NOMO-1 (cell line): ENCODE measurements around the gene NISCH.

Experiments
- DNase-seq, 2 experiments: peaks; one replicate each; lab custom pipeline; 2025; ENCODE audit not compliant: unreplicated experiment in 2 of 2; lab: John Stamatoyannopoulos, UW

NISCH gene

DNA sequence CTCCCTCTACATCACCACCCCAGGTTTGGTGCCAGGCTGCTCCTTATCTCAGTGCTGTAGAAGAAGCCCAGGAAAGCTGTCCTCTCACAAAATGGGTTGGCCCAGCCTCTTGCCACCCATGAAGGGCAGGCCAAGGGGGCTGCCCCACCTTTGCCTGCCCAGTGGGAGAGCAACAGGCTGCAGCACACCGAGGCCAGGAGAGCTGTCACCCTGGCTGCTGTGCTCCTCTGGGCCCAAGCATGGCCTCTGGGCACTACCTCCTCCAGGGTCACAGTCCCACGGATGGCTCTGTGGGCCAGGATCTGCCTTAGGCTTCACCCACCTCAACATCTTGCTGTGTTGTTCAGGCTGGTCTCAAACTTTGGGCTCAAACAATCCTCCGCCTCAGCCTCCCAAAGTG lies 33.3 kb downstream of the NISCH start:
- DNase-seq, result no peak

GRCh38 chr3:52489453-52489852 lies 34.0 kb downstream of the NISCH start:
- no peak for DNase-seq

DNA sequence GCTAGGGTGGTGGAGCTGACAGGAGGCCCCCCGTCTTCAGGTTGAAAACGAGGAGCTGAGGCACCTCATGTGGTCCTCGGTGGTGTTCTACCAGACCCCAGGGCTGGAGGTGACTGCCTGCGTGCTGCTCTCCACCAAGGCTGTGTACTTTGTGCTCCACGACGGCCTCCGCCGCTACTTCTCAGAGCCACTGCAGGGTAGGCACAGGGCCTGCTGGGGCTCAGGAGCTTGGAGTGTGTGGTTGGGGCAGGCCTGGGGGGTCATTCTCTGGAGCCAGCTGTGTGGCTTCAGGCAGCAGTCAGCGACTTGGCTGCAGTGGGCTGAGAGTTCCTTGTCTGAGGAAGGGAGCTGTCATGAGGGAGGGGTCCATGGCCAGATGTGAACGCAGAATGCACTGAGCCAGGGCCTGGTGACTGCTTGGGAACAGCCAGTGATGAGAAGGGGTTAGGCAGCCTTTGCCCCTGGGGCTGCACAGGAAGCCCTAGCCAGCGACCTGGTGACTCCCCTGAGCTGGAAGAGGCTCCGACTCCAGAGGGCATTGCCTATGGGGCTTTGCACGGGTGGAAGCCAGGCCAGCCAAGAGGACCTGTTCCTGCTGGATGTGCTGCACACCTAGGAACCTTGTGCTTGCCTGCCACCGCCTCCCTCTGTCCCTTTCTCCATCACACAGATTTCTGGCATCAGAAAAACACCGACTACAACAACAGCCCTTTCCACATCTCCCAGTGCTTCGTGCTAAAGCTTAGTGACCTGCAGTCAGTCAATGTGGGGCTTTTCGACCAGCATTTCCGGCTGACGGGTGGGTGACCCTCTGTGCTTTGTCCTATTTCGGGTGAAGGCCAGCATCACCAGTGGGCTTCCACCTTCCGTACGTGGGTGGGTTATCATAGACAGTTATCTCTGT lies 34.9 kb downstream of the NISCH start:
- no peak for DNase-seq

GRCh38 chr3:52490939-52491526 lies 35.6 kb downstream of the NISCH start:
- no peak for DNase-seq

DNA sequence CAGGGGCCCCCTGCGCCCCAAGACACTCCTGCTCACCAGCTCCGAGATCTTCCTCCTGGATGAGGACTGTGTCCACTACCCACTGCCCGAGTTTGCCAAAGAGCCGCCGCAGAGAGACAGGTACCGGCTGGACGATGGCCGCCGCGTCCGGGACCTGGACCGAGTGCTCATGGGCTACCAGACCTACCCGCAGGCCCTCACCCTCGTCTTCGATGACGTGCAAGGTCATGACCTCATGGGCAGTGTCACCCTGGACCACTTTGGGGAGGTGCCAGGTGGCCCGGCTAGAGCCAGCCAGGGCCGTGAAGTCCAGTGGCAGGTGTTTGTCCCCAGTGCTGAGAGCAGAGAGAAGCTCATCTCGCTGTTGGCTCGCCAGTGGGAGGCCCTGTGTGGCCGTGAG lies 36.7 kb downstream of the NISCH start:
- DNase-seq, result no peak

- DNase-seq, result no peak
These were observed 38.0 kb downstream of the NISCH start for GRCh38 chr3:52493232-52494017.

- DNase-seq, result no peak
These were observed 39.0 kb downstream of the NISCH start for GRCh38 chr3:52494445-52494844.

- DNase-seq, result no peak
These were observed 39.6 kb downstream of the NISCH start, which contains the start of gene STAB1 for GRCh38 chr3:52494886-52495495. Gene STAB1, plus strand, starts transcription at chr3:52495338. Its CDS starts 76 bp downstream, at chr3:52495414.

DNA sequence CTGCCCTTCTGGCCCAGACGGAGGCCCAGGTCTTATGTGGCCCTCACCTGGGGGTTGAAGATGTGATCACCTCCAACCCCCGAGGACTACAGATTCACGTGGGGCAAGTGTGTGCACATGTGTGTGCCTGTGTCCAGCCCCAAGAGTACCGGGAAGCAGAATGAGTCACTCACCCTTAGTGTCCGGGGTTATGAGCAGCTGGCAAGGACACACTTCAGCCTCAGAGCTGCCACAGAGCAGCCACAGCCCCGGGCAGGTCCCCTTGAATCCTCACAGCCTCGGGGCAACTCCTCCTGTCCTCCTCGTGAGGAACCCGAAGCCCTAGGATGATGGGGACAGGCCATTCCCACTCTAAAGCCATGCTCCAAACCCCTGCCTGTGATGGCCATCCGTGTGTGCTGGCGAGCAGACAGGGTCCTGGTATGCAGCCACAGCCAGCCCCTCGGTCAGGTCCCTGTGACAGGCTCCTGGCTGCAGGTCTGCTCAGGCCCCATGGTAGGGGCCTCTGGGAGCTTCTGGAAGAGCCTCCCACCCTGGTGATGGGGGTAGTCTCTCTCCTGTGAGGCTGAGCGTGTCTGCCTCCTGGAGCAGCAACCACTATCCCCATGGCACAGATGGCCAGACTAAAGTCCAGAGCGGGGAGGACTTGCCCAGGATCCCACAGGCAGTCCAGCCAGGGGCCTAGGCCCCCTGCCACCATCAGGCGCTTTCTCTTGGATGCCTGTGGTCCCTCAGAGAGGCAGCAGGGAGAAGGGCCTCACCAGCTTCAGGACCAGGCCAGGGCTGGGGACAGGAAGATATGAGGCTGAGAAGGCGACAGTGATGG lies 40.6 kb downstream of the NISCH start:
- no peak for DNase-seq

GRCh38 chr3:52498137-52499054 lies 43.0 kb downstream of the NISCH start:
- peak; percentile 94 to 96 for DNase-seq

GRCh38 chr3:52501046-52501445 lies 45.6 kb downstream of the NISCH start:
- no peak for DNase-seq

GRCh38 chr3:52502001-52502400 lies 46.6 kb downstream of the NISCH start:
- no peak for DNase-seq

GRCh38 chr3:52502808-52503350 lies 47.5 kb downstream of the NISCH start:
- DNase-seq, result no peak

DNA sequence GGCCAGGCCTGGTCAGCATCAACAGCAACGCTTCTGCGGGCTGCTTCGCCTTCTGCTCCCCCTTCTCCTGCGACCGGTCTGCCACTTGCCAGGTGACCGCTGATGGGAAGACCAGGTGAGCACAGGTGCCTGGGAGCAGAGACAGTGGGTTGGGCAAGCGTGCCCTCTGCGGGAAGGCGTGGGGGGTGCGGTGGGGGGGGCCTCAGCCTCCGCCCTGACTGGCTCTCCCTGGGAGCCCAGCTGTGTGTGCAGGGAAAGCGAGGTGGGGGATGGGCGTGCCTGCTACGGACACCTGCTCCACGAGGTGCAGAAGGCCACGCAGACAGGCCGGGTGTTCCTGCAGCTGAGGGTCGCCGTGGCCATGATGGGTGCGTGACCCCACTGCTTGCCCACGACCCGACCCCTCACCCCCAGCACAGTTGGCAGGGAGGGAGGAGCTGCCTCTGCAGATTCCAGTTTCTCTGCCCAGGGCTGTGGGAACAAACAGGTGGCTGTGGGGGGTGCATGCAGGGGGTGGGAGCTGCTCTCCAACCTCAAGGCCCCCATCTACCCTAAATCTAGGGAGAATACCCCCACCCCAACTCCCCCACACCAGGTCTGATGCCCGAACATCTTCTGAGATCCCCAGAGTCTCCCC lies 48.5 kb downstream of the NISCH start:
- DNase-seq, result no peak

DNA sequence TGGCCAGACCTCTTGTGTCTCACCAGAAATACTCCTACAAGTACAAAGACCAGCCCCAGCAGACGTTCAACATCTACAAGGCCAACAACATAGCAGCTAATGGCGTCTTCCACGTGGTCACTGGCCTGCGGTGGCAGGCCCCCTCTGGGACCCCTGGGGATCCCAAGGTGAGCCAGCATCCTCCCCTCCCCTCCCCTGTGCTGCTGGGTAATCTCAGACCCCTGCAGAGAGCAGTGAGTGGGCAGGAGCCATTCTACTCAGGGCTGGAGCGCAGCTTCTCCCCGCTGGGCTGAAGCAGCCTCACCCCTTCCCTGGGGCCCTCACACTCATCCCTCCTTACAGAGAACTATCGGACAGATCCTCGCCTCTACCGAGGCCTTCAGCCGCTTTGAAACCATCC lies 49.6 kb downstream of the NISCH start:
- DNase-seq, result no peak

DNA sequence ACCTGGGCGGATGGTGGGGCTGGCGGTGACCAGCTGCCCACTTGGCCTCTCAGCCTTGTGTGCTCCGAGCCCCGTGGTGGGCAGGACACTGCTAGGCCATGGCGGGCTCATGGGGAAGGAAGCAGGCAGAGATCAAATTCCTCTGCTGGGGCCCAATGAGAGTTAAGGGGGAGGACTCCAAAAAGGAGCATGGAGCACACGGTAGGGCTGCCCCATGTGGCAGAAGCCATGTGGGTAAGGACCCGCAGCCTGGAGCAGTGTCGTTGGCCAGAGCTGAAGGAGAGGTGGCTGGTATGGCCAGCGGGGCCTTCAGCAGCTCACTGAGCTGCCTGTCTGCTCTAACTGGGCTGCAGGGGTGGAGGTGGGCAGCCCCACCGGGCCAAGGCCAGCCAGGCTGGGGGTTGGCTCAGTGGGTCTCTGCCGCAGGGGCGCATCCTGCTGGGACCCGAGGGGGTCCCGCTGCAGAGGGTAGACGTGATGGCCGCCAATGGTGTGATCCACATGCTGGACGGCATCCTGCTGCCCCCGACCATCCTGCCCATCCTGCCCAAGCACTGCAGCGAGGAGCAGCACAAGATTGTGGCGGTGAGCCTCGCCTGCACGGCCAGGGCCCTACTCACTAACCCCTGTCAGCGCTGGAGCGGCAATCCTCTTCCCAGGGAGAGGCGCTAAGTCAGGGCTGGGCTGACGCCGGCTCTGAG lies 51.0 kb downstream of the NISCH start:
- no peak for DNase-seq

DNA sequence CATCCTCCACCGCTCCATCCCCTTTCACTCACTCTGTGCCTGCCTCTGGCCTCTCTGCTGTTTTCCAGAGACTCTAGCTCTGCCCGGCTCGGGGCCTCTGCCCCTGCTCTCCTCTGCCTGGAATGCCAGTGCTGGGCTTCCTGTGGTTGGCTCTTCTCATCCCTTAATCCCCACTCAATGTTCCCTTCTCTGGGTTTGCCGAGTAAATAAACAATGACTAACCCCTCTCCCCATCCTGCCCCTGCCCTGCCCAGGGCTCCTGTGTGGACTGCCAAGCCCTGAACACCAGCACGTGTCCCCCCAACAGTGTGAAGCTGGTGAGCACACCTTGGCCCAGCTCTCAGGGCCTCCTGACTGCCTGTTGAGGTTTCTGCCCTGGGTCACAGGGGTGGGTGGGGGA lies 52.0 kb downstream of the NISCH start:
- DNase-seq, result no peak
